Upper lobe of right lung (tissue), 1 donor: Measurements from ENCODE around the gene DISP3. TPM values are rescaled to one million over a fixed set of nuclear protein-coding genes. Genes with fewer than 3 reads are reported as not detected.

Experiments used
- ATAC-seq: fragments of 200-7000 bp; cut with Tn5 transposase; one replicate; pipeline ENCODE4 v1.9.1; 2020; ENCODE audit warnings: mild to moderate bottlenecking, moderate library complexity
- DNase-seq: peaks from one replicate; pipeline ENCODE4 v3.0.0-alpha.2; 2020
- H3K27ac ChIP-seq: fragments of 200-600 bp; one replicate; pipeline ENCODE4 v1.8.0; 2022
- H3K27me3 ChIP-seq: fragments of 200-600 bp; one replicate; pipeline ENCODE4 v1.8.0; 2022; ENCODE audit warnings: mild to moderate bottlenecking
- H3K36me3 ChIP-seq: fragments of 200-600 bp; one replicate; pipeline ENCODE4 v1.8.0; 2022
- H3K4me1 ChIP-seq: fragments of 200-600 bp; one replicate; pipeline ENCODE4 v1.8.0; 2022
- H3K4me3 ChIP-seq: fragments of 200-600 bp; one replicate; pipeline ENCODE4 v1.8.0; 2022; ENCODE audit warnings: mild to moderate bottlenecking
- H3K9me3 ChIP-seq: fragments of 200-600 bp; one replicate; pipeline ENCODE4 v1.8.0; 2022
- intact Hi-C: fragments of 100-400 bp; cut with DNase I; formaldehyde crosslinking; loops from one replicate; pipeline ENCODE4 v1.11.0; 2022
- total RNA-seq: library from RNA; stranded (reverse); fragmentation: NEBNext Ultra II Directional; extraction: Animal tissue kit (Norgen Biotek cat#: 25700); gene quantifications from one replicate; pipeline ENCODE4 v1.2.1, GENCODE V29; 2021
- TF ChIP-seq, protein P1 (sequence below): fragments of 200-600 bp; IDR thresholded peaks from one replicate; pipeline ENCODE4 v1.8.0; 2022; ENCODE audit warnings: antibody characterized with exemption
- donor health status: DM: no; HTN: yes; CAD: no; lungs with severe emphysema.

Gene DISP3
- total RNA-seq, 1 donor from 2014 or later, result not detected

DNA sequence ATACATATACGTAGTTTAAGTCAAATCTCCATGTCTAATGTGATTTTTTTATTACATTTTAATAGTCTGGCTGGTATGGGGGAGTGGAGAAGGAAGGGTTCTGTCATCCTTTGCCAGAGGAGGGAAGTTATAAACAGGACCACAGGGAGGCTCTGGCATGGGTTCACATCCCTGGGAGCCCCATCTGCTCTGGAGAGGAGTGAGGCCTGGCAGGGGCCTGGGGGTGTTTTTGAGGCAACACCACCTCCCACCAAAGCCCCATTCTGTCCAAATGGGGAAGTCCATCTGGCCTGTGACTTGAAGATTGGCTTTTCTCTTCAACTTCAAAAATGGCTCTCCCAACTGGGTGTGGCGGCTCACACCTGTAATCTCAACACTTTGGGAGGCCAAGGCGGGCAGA lies 15.8 kb downstream of the DISP3 start:
- Histone ChIP-seq H3K36me3 (no peaks in the 10 kb centered on the region), H3K4me3 (no peak overlapping the region), H3K4me1 (no peaks in the 10 kb centered on the region), H3K27me3 (peaks cover 7% of the 10 kb centered on the region), H3K9me3 (no peaks in the 10 kb centered on the region), H3K27ac (no peak overlapping the region)
- intact Hi-C loops, result no loop called here
- ATAC-seq, result no peak
- no peak for DNase-seq
- TF ChIP-seq, protein P1, sequence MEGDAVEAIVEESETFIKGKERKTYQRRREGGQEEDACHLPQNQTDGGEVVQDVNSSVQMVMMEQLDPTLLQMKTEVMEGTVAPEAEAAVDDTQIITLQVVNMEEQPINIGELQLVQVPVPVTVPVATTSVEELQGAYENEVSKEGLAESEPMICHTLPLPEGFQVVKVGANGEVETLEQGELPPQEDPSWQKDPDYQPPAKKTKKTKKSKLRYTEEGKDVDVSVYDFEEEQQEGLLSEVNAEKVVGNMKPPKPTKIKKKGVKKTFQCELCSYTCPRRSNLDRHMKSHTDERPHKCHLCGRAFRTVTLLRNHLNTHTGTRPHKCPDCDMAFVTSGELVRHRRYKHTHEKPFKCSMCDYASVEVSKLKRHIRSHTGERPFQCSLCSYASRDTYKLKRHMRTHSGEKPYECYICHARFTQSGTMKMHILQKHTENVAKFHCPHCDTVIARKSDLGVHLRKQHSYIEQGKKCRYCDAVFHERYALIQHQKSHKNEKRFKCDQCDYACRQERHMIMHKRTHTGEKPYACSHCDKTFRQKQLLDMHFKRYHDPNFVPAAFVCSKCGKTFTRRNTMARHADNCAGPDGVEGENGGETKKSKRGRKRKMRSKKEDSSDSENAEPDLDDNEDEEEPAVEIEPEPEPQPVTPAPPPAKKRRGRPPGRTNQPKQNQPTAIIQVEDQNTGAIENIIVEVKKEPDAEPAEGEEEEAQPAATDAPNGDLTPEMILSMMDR, result no peak

DNA sequence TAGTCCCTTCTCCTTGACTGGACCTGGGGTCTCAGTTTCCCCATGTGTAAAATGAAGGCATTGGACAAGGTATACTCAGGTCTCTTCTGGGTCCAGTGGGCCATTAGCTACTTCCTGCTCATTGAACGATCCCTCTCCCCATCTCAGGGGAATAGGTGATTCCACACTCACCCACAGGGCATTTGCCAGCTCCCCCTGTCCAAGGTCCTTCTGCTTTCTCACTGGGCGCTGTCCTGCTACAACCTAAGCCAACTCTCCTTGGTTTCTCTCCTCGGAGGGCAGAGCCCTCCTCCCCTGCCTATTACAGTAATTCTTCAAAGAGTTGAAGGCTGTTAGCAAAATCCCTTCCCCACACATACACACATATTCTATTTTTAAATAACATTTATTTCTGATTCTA lies 16.6 kb downstream of the DISP3 start:
- TF ChIP-seq, protein P1, result no peak
- Histone ChIP-seq H3K4me3 (no peak overlapping the region), H3K27ac (no peak overlapping the region), H3K4me1 (no peaks in the 10 kb centered on the region), H3K9me3 (no peaks in the 10 kb centered on the region), H3K36me3 (no peaks in the 10 kb centered on the region), H3K27me3 (peaks cover 15% of the 10 kb centered on the region)
- ATAC-seq (no peak), DNase-seq (no peak)
- intact Hi-C loops, result no loop called here

- Histone ChIP-seq H3K36me3 (no peaks in the 10 kb centered on the region), H3K27me3 (peaks cover 25% of the 10 kb centered on the region), H3K27ac (no peak overlapping the region), H3K4me3 (no peak overlapping the region), H3K4me1 (no peaks in the 10 kb centered on the region), H3K9me3 (no peaks in the 10 kb centered on the region)
- intact Hi-C loops, result no loop called here
- TF ChIP-seq, protein P1, result no peak
- DNase-seq, result no peak
- no peak for ATAC-seq
Measured at GRCh38 chr1:11496551-11497080, 17.7 kb downstream of the DISP3 start.

DNA sequence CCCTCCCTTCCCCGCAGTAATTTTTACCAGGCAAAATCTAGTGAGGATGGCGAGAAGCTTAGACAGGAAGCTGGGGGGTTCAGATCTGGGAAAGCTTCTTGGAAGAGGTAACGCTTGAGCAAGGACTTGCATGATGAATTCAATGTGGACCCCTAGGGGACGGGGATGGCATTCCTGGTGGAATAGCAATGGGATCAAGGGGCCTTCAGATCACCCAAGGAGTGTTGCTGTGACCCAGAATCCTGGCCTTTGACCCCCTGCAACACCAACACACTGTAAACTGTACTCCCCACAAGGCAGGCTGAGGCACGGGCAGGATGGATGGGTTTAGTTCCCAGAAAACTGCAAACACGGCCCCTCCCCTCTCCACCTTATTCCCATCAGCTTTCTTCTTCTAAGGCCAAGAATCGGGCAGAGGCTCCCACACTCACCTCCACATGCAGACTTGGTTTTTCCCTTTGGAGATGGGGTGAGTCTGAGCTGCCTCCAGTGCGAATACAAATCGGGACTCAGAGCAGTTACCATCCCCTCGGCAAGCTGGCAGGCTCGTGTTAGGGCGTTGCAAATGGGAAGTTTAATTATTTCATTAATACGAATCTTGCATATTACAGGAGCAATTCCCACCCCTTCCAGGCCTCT lies 20.1 kb downstream of the DISP3 start:
- H3K4me3 ChIP-seq, result no peak overlapping the region
- intact Hi-C loops, result no loop called here
- no peaks in the 10 kb centered on the region for H3K36me3 ChIP-seq
- H3K9me3 ChIP-seq, result no peaks in the 10 kb centered on the region
- H3K27ac ChIP-seq, result no peak overlapping the region
- ATAC-seq, result no peak
- H3K4me1 ChIP-seq, result no peaks in the 10 kb centered on the region
- H3K27me3 ChIP-seq, result peaks cover 32% of the 10 kb centered on the region
- TF ChIP-seq, protein P1, result no peak
- DNase-seq, result no peak

DNA sequence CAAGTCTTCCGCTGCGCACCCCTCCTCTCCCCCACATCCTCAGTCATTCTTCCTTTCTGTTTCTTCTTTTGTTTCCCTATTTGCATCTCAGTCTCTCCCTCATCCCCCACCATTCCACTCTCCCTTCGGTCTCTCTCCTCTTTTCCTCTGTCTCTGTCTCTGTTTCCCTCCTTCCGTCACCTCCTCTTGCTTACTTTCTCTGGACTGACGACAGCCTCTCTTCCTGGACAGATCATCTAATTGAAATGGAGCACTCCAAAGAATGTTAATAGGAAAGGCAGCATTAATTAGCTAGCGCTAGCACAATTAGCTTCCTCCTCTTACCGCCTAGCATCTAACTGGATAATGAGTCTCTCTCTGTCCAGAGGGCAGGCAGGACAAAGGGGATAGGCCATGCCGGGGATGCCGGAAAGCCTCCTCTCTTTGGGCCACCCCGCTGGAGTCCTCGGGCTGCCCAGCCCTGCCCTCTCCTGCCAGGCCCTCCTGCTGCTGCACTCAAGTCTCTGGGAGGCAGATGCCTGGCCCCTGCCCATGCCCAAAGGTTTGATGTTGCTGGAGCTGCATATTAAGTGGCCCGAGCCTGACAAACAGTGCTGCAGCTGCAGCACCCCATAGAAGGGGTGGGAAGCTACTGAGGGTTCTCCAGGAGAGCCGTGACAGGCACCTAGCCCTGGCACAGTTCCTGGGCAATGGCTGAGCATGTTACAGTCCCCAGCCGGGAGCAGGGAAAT lies 20.8 kb downstream of the DISP3 start:
- Histone ChIP-seq H3K36me3 (no peaks in the 10 kb centered on the region), H3K9me3 (peaks cover under 1% of the 10 kb centered on the region), H3K4me3 (no peak overlapping the region), H3K27ac (no peak overlapping the region), H3K27me3 (peaks cover 32% of the 10 kb centered on the region), H3K4me1 (no peaks in the 10 kb centered on the region)
- intact Hi-C loops, result no loop called here
- DNase-seq, result no peak
- TF ChIP-seq, protein P1, result no peak
- ATAC-seq, result no peak
